Esophagus (tissue), 2 donors: ENCODE data around the gene TRHDE. TPM values are rescaled to one million over a fixed set of nuclear protein-coding genes. Genes with fewer than 3 reads are reported as not detected.
"Not testable (repeated sequence)": the region's sequence is repeated elsewhere in the genome, so short reads cannot be mapped to it uniquely, and the experiment has no call there.

Experiments
- H3K27ac ChIP-seq, 2 donors: one replicate each; pipeline ENCODE4 v1.5.1; 2013; ENCODE audit warnings: low read depth in 2 of 2, mild to moderate bottlenecking in 2 of 2, inconsistent platforms in 1 of 2, low read length in 1 of 2, moderate library complexity in 1 of 2
- H3K27me3 ChIP-seq, 2 donors: one replicate each; pipeline ENCODE4 v1.6.1; 2013; ENCODE audit warnings: low read length in 2 of 2, control low read depth in 1 of 2, mild to moderate bottlenecking in 1 of 2; ENCODE audit not compliant: insufficient read depth in 2 of 2, control insufficient read depth in 1 of 2
- H3K36me3 ChIP-seq, 2 donors: one replicate each; pipeline ENCODE4 v1.6.1; 2013; ENCODE audit warnings: low read length in 1 of 2; ENCODE audit not compliant: control insufficient read depth in 2 of 2, insufficient read depth in 2 of 2
- H3K4me1 ChIP-seq, 2 donors: one replicate each; pipeline ENCODE4 v1.6.1; 2013; ENCODE audit warnings: low read length in 1 of 2; ENCODE audit not compliant: control insufficient read depth in 2 of 2, insufficient read depth in 2 of 2
- H3K4me3 ChIP-seq, 2 donors: one replicate each; pipeline ENCODE4 v1.5.1; 2013; ENCODE audit warnings: low read length in 2 of 2, mild to moderate bottlenecking in 2 of 2, low read depth in 1 of 2, moderate library complexity in 1 of 2
- H3K9me3 ChIP-seq, 2 donors: one replicate each; pipeline ENCODE4 v1.6.1; 2013; ENCODE audit warnings: mild to moderate bottlenecking in 2 of 2, low read depth in 1 of 2, low read length in 1 of 2, moderate library complexity in 1 of 2; ENCODE audit not compliant: control insufficient read depth in 2 of 2, insufficient read depth in 1 of 2
- WGBS, 2 donors: extraction: QIAGEN DNeasy Blood & Tissue Kit; methylation state at CpG; one replicate each; pipeline ENCODE4 v1.1.7; 2013; 5-methylcytosine and 5-hydroxymethylcytosine counted together
- polyA plus RNA-seq, 2 donors: library from polyadenylated mRNA; stranded (reverse); fragments of 200-250 nt; gene quantifications; one replicate each; pipeline ENCODE4 v1.2.3, GENCODE V29; 2013
- donor health status: healthy with polysubstance abuse.
- donor health status: Bipolar disorder and iron deficiency.

The TRHDE gene
- polyA plus RNA-seq, 2 donors = 0.04 TPM

DNA sequence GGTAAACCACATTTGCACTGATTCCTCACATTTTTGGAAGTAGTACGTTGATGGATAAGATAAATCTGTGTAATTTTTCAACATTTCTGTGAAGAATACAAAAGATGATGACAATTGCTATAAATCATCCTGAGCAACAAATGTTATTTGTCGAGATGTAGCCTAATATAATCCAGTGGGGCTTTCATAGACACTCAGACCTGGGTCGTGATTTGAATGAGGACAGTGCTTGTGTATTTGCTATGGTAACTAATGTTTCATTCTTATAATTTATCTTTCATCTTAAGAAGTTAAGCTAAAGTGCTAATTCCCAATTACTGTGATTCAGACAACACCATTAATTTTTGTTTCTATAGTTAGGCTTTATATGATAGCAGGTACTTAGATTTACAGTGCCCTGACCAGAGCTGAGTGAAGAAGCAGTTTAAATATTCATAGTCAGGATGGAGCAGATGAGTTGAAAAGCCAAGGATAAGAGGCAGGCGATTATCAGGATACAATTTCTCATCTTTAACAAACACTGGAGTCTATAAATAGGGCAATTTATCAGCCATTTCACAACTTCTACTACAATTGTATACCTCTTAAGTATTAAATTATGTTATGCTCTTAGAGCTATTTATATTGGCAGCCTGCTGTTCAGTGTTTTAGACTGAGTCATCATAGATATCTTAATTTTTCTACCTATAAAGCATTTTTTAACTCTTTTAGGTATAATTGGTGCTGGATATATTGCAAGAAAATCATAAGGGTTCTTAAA is 359.9 kb downstream of the TRHDE start:
- peaks cover 0 to 2% of the 10 kb centered on the region in 2 donors for H3K9me3 ChIP-seq

GRCh38 chr12:72642706-72643105 is 370.5 kb downstream of the TRHDE start:
- H3K36me3 ChIP-seq = no peaks in the 10 kb centered on the region
- no peaks in the 10 kb centered on the region for H3K4me1 ChIP-seq
- H3K4me3 ChIP-seq = no peak overlapping the region
- no peaks in the 10 kb centered on the region for H3K9me3 ChIP-seq
- 67 to 79% methylated on average over 2 of the region's 2 CpGs for WGBS, 2 donors
- no peak overlapping the region for H3K27ac ChIP-seq
- H3K27me3 ChIP-seq = no peaks in the 10 kb centered on the region

More for the DNA sequence above, 359.9 kb downstream of the TRHDE start:
- H3K27me3 ChIP-seq = no peaks in the 10 kb centered on the region
- no peak overlapping the region for H3K4me3 ChIP-seq
- no peaks in the 10 kb centered on the region for H3K4me1 ChIP-seq
- WGBS, 2 donors = 39 to 58% methylated on average over 4 of the region's 4 CpGs
- H3K36me3 ChIP-seq = no peaks in the 10 kb centered on the region
- H3K27ac ChIP-seq = no peak overlapping the region

DNA sequence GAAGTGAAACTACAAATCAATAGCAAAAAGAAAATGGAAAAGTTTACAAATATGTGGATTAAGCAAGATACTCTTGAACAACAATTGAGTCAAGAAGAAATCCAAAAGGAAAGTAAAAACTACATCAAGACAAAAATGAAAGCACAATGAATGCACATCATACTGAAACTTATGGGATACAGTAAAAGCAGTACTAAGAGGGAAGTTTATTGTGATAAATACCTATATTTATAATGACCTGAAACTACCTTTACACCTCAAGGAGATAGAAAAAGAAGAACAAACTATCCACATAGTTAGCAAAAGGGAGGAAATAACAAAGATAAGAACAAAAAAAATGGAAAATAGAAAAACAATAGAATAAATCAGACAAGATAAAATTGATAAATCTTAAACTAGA is 375.0 kb downstream of the TRHDE start:
- Histone ChIP-seq H3K27me3 (no peaks in the 10 kb centered on the region), H3K9me3 (no peaks in the 10 kb centered on the region), H3K4me1 (no peaks in the 10 kb centered on the region), H3K27ac (no peak overlapping the region), H3K4me3 (no peak overlapping the region), H3K36me3 (no peaks in the 10 kb centered on the region)

DNA sequence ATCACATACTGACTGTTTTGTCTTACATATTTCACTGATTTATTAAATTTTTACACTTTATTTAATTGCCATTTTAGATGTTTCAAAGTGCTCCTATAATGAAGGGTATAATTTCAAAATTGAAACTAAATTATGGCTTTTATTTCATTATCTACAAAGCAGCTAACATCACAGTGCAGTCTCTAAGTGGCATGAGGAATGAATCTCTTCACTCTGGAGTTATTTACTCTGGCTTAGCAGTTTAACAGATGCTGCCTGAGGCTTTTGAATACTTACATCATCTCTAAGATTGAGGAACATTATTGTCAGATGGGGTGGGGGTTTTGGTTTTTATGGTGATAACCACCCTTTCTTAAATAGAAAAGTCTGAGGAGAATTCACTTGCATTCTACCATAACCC is 386.4 kb downstream of the TRHDE start:
- Histone ChIP-seq H3K27ac (no peak overlapping the region), H3K4me1 (no peaks in the 10 kb centered on the region), H3K36me3 (no peaks in the 10 kb centered on the region), H3K27me3 (no peaks in the 10 kb centered on the region), H3K4me3 (no peak overlapping the region), H3K9me3 (no peaks in the 10 kb centered on the region)

DNA sequence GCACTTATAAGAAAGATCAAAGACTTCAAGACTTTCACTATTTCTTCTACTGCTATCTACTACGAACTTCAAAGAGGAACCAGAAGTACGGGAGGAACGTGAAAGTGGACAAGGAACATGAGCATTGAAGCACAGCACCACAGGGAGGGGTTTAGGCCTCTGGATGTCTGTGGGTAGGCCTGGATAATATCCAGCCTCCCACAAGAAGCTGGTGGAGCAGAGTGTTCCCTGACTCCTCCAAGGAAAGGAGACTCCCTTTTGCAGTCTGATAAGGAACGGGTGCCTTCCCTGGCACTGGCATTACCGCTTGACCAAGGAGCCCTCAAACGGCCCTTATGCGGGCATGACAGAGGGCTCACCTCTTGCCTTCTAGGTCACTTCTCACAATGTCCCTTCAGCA is 388.0 kb downstream of the TRHDE start:
- 86 to 95% methylated on average over 7 of the region's 7 CpGs for WGBS, 2 donors
- H3K27ac ChIP-seq, H3K4me1 ChIP-seq, H3K9me3 ChIP-seq, H3K4me3 ChIP-seq, H3K27me3 ChIP-seq, H3K36me3 ChIP-seq: not testable (repeated sequence)

GRCh38 chr12:72673853-72674252 is 401.7 kb downstream of the TRHDE start:
- WGBS, 2 donors = 65 to 76% methylated on average over 4 of the region's 4 CpGs

GRCh38 chr12:72676556-72676955 is 404.4 kb downstream of the TRHDE start:
- Histone ChIP-seq H3K27me3 (no peaks in the 10 kb centered on the region), H3K36me3 (no peaks in the 10 kb centered on the region), H3K4me3 (no peak overlapping the region), H3K27ac (no peak overlapping the region), H3K9me3 (no peaks in the 10 kb centered on the region), H3K4me1 (no peaks in the 10 kb centered on the region)
- WGBS, 2 donors = 83 to 85% methylated on average over 1 of the region's 1 CpG

More at GRCh38 chr12:72673853-72674252, 401.7 kb downstream of the TRHDE start:
- Histone ChIP-seq H3K27me3 (no peaks in the 10 kb centered on the region), H3K36me3 (no peaks in the 10 kb centered on the region), H3K9me3 (no peaks in the 10 kb centered on the region), H3K4me3 (no peak overlapping the region), H3K4me1 (no peaks in the 10 kb centered on the region), H3K27ac (no peak overlapping the region)

GRCh38 chr12:72677139-72677538 is 405.0 kb downstream of the TRHDE start:
- Histone ChIP-seq H3K27ac (no peak overlapping the region), H3K27me3 (no peaks in the 10 kb centered on the region), H3K36me3 (no peaks in the 10 kb centered on the region), H3K4me3 (no peak overlapping the region), H3K9me3 (no peaks in the 10 kb centered on the region), H3K4me1 (no peaks in the 10 kb centered on the region)

- Histone ChIP-seq H3K36me3 (no peaks in the 10 kb centered on the region), H3K4me3 (no peak overlapping the region), H3K27ac (no peak overlapping the region), H3K4me1 (no peaks in the 10 kb centered on the region), H3K27me3 (no peaks in the 10 kb centered on the region), H3K9me3 (no peaks in the 10 kb centered on the region)
- WGBS, 2 donors = 49 to 68% methylated on average over 2 of the region's 2 CpGs
These were observed 405.7 kb downstream of the TRHDE start for GRCh38 chr12:72677846-72678245.

DNA sequence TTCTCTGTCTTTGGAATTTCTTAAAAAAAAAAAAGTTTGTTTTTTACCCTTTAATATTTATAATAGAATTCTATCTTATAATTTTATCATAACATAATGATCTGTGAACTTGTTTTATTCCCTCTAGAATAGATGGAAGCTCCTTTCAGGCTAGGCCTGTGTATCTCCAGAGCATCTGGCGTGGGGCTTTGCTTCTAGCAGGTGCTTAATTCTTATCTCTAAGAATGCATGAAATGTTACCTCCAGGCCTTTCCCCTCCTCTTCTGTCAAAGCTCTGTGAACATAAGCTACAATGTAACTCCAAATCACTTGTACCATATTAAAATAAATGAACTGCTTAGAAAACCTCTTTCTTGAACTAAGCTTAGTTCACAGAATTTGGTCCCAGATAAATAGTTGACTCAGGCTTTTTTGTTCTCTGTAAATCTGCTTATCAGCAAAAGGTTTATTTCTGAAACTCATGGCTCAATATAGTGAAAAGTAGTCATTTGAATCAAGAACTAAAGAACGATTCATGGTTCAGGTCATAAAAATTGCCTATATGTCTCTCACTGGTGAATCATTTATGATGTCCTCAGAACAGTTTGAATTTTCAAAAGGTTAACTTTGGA is 407.1 kb downstream of the TRHDE start:
- no peaks in the 10 kb centered on the region for H3K4me1 ChIP-seq
- 57 to 58% methylated on average over 2 of the region's 2 CpGs for WGBS, 2 donors

More for the DNA sequence above, 407.1 kb downstream of the TRHDE start:
- Histone ChIP-seq H3K36me3 (no peaks in the 10 kb centered on the region), H3K4me3 (no peak overlapping the region), H3K27me3 (no peaks in the 10 kb centered on the region), H3K27ac (no peak overlapping the region), H3K9me3 (no peaks in the 10 kb centered on the region)
